H1 (cell line): ENCODE measurements around the gene CLEC16A. TPM values are rescaled to one million over a fixed set of nuclear protein-coding genes. Genes with fewer than 3 reads are reported as not detected.

Source experiments
- CEBPB ChIP-seq: IDR thresholded peaks from 2 replicates; pipeline ENCODE4 v1.6.1; 2012; ENCODE audit warnings: low read depth, low read length
- EZH2 ChIP-seq: fragments of 200-600 bp; sonication (generic); IDR thresholded peaks from 2 replicates; pipeline ENCODE4 v1.7.1; 2012; ENCODE audit warnings: low read depth, mild to moderate bottlenecking, moderate library complexity, low read length, inconsistent platforms; ENCODE audit not compliant: severe bottlenecking
- MAFK ChIP-seq: IDR thresholded peaks from 2 replicates; pipeline ENCODE4 v1.6.1; 2012; ENCODE audit warnings: low read depth, mild to moderate bottlenecking, improper control_type of control experiment, low read length
- RBBP5 ChIP-seq: IDR thresholded peaks from 2 replicates; pipeline ENCODE4 v1.7.1; 2012; ENCODE audit warnings: low read depth, mild to moderate bottlenecking, inconsistent platforms, low read length, moderate library complexity, borderline replicate concordance
- polyA plus RNA-seq, 7 experiments: library from polyadenylated mRNA; depleted of rRNA in 3 of 7; stranded (reverse) in 5 of 7; unstranded in 2 of 7; fragments of >200 nt in 5 of 7; fragments of 200-250 nt in 2 of 7; gene quantifications; 1 replicate in 5 of 7; 2 replicates in 1 of 7; 4 replicates in 1 of 7; pipeline versions ENCODE4 v1.2.1 to v1.2.3, GENCODE V29; 2011 to 2013; ENCODE audit warnings: missing spikeins in 2 of 7, mixed read lengths in 2 of 7
- total RNA-seq: library from RNA; stranded (reverse); fragmentation: NEBNext Ultra II Directional; extraction: Animal tissue kit (Norgen Biotek cat#: 25700); gene quantifications from 2 replicates; pipeline ENCODE4 v1.2.1, GENCODE V29; 2021

Gene CLEC16A
- total and polyA plus RNA-seq, 2 of the 8 experiments (the other 6 are each of a cell fraction or from before 2014, with no cell fraction given), result 7.6 to 19.3 TPM

- TF ChIP-seq EZH2 (no peak), CEBPB (no peak), MAFK (no peak), RBBP5 (no peak)
Measured at GRCh38 chr16:11024333-11025053, 80.1 kb downstream of the CLEC16A start (continued).
